Stimulated activated CD8-positive, alpha-beta memory T cell treated with anti-CD3 and anti-CD28 coated beads, Interleukin-15, amount 100 ng/mL, for 1 hour (primary cell): ENCODE results near the gene EMID1.
"Not testable (repeated sequence)": the region's sequence is repeated elsewhere in the genome, so short reads cannot be mapped to it uniquely, and the experiment has no call there.

Experiments used
- DNase-seq: peaks from one replicate; pipeline ENCODE4 v3.0.0-alpha.2; 2020; ENCODE audit warnings: low read depth

Gene EMID1

GRCh38 chr22:29231971-29232959 is 26.6 kb downstream of the EMID1 start:
- DNase-seq, result no peak

GRCh38 chr22:29233277-29233877 is 27.7 kb downstream of the EMID1 start:
- no peak for DNase-seq

- not testable (repeated sequence) for DNase-seq
These were observed 34.8 kb downstream of the EMID1 start for GRCh38 chr22:29240481-29240880.

- DNase-seq, result no peak
These were observed 38.3 kb downstream of the EMID1 start for GRCh38 chr22:29243874-29244446.

GRCh38 chr22:29244785-29245625 is 39.3 kb downstream of the EMID1 start:
- DNase-seq, result no peak

GRCh38 chr22:29245626-29246385 is 40.1 kb downstream of the EMID1 start:
- DNase-seq, result peak; percentile 54

GRCh38 chr22:29247891-29248290 is 42.2 kb downstream of the EMID1 start:
- not testable (repeated sequence) for DNase-seq

- no peak for DNase-seq
These were observed 45.6 kb downstream of the EMID1 start for GRCh38 chr22:29251265-29251664.

GRCh38 chr22:29251981-29252911 is 46.5 kb downstream of the EMID1 start:
- DNase-seq, result no peak

- DNase-seq, result no peak
These were observed 48.0 kb downstream of the EMID1 start for GRCh38 chr22:29253561-29254285.

- no peak for DNase-seq
These were observed 48.6 kb downstream of the EMID1 start for GRCh38 chr22:29254286-29254660.

- no peak for DNase-seq
These were observed 49.4 kb downstream of the EMID1 start for GRCh38 chr22:29255064-29255621.

GRCh38 chr22:29256606-29257325 is 51.1 kb downstream of the EMID1 start:
- DNase-seq, result no peak

- DNase-seq, result no peak
These were observed 52.1 kb downstream of the EMID1 start for GRCh38 chr22:29257751-29258181.

- DNase-seq, result no peak
These were observed 52.9 kb downstream of the EMID1 start for GRCh38 chr22:29258407-29259252.

GRCh38 chr22:29259253-29259899 is 53.7 kb downstream of the EMID1 start:
- no peak for DNase-seq

- DNase-seq, result no peak
These were observed 54.4 kb downstream of the EMID1 start for GRCh38 chr22:29260031-29260560.
